Ramos (cell line): Measurements from ENCODE around the gene ITPKB.
"Not testable (repeated sequence)": the region's sequence is repeated elsewhere in the genome, so short reads cannot be mapped to it uniquely, and the experiment has no call there.

Experiments
- in situ Hi-C: fragments of 300-500 bp; cut with MboI; formaldehyde crosslinking; loops from one replicate; pipeline ENCODE4 v1.14.3; 2022; ENCODE audit warnings: low sequenced_read_pairs; ENCODE audit not compliant: unreplicated experiment

ITPKB gene

GRCh38 chr1:226629896-226630550, 109.1 kb downstream of the ITPKB start:
- in situ Hi-C loops, result no loop called here

- in situ Hi-C loops, result no loop called here
Measured at GRCh38 chr1:226629210-226629895, 109.7 kb downstream of the ITPKB start.

- in situ Hi-C loops, result no loop called here
Measured at GRCh38 chr1:226628612-226629155, 110.4 kb downstream of the ITPKB start.

- in situ Hi-C loops, result no loop called here
Measured at GRCh38 chr1:226627924-226628611, 111.0 kb downstream of the ITPKB start.

GRCh38 chr1:226627050-226627755, 111.9 kb downstream of the ITPKB start:
- in situ Hi-C loops, result no loop called here

GRCh38 chr1:226626577-226626956, 112.5 kb downstream of the ITPKB start:
- in situ Hi-C loops, result no loop called here

GRCh38 chr1:226625832-226626576, 113.1 kb downstream of the ITPKB start:
- in situ Hi-C loops, result no loop called here

GRCh38 chr1:226625326-226625725, 113.8 kb downstream of the ITPKB start:
- in situ Hi-C loops, result no loop called here

GRCh38 chr1:226624526-226624925, 114.6 kb downstream of the ITPKB start:
- in situ Hi-C loops, result no loop called here

- in situ Hi-C loops, result no loop called here
Measured at GRCh38 chr1:226622012-226622411, 117.1 kb downstream of the ITPKB start.

GRCh38 chr1:226619031-226619430, 120.1 kb downstream of the ITPKB start:
- in situ Hi-C loops, result no loop called here

- in situ Hi-C loops, result no loop called here
Measured at GRCh38 chr1:226618380-226618779, 120.7 kb downstream of the ITPKB start.

- in situ Hi-C loops, result not testable (repeated sequence)
Measured at GRCh38 chr1:226617719-226618118, 121.4 kb downstream of the ITPKB start.

- in situ Hi-C loops, result no loop called here
Measured at GRCh38 chr1:226617109-226617508, 122.0 kb downstream of the ITPKB start.

GRCh38 chr1:226616636-226617035, 122.4 kb downstream of the ITPKB start:
- in situ Hi-C loops, result no loop called here

GRCh38 chr1:226615876-226616275, 123.2 kb downstream of the ITPKB start:
- in situ Hi-C loops, result no loop called here

- in situ Hi-C loops, result not testable (repeated sequence)
Measured at GRCh38 chr1:226611980-226612379, 127.1 kb downstream of the ITPKB start.

GRCh38 chr1:226611301-226611700, 127.8 kb downstream of the ITPKB start:
- in situ Hi-C loops, result no loop called here

GRCh38 chr1:226610671-226611070, 128.4 kb downstream of the ITPKB start:
- in situ Hi-C loops, result no loop called here
